Pancreas (tissue), 10 donors: ENCODE measurements around the gene GOLT1A. TPM values are rescaled to one million over a fixed set of nuclear protein-coding genes. Genes with fewer than 3 reads are reported as not detected.

Source experiments
- ATAC-seq, 4 donors: fragments of 200-7000 bp; cut with Tn5 transposase; one replicate each; pipeline versions ENCODE4 v1.8.0 to v1.9.1; 2020; ENCODE audit warnings: mild to moderate bottlenecking in 4 of 4, moderate library complexity in 4 of 4
- DNase-seq, 6 donors: peaks; one replicate each; pipeline ENCODE4 v3.0.0-alpha.2; 2020
- FAIRE-seq: peaks from 2 replicates; lab custom pipeline; 2012; peaks lifted over from hg19 to GRCh38; lab: Jason Lieb, UNC
- H3K27ac ChIP-seq, 4 donors: fragments of 200-600 bp; sonication (generic); 1 replicate in 3 of 4; 2 replicates in 1 of 4; pipeline versions ENCODE4 v1.5.0 to v1.8.0; 2020
- H3K27me3 ChIP-seq, 4 donors: fragments of 200-600 bp; one replicate each; pipeline ENCODE4 v1.8.0; 2021
- H3K36me3 ChIP-seq, 3 donors: fragments of 200-600 bp; sonication (generic) in 1 of 3; one replicate each; pipeline versions ENCODE4 v1.5.0 to v1.8.0; 2020 to 2021
- H3K4me1 ChIP-seq, 3 donors: fragments of 200-600 bp; one replicate each; pipeline ENCODE4 v1.8.0; 2021
- H3K4me3 ChIP-seq, 4 donors: fragments of 200-600 bp; sonication (generic) in 2 of 4; one replicate each; pipeline versions ENCODE4 v1.5.0 to v1.8.0; 2020 to 2021
- H3K9me3 ChIP-seq, 4 donors: fragments of 200-600 bp; one replicate each; pipeline ENCODE4 v1.8.0; 2021
- WGBS, 2 donors: extraction: QIAGEN DNeasy Blood & Tissue Kit; methylation state at CpG; one replicate each; pipeline ENCODE4 v1.1.7; 2013; 5-methylcytosine and 5-hydroxymethylcytosine counted together
- intact Hi-C, 3 donors: fragments of 100-400 bp; cut with DNase I; formaldehyde crosslinking; loops; one replicate each; pipeline versions ENCODE4 v1.11.1 to v1.14.2; 2022
- polyA plus RNA-seq, 2 donors: library from polyadenylated mRNA; stranded (reverse); fragments of 200-250 nt; gene quantifications; one replicate each; pipeline ENCODE4 v1.2.3, GENCODE V29; 2013
- total RNA-seq, 6 donors: library from RNA; stranded (reverse); fragmentation: NEBNext Ultra II Directional in 4 of 6; extraction: Animal tissue kit (Norgen Biotek cat#: 25700) in 4 of 6; gene quantifications; one replicate each; pipeline versions ENCODE4 v1.2.1 to v1.2.4, GENCODE V29; 2021 to 2023
- TF ChIP-seq, protein P1 (sequence below), 4 donors: fragments of 200-600 bp; sonication (generic) in 3 of 4; IDR thresholded peaks; one replicate each; pipeline versions ENCODE4 v1.5.0 to v1.8.0; 2021; ENCODE audit warnings: antibody characterized with exemption in 4 of 4
- donor health status: healthy with polysubstance abuse.
- donor health status: DM: no; HTN: no; CAD: no; lungs with moderate emphysema.
- donor health status: DM: no; HTN: no; CAD: no.
- donor health status: control.
- donor health status: control.
- donor health status: Bipolar disorder and iron deficiency.
- donor health status: DM: yes; HTN: yes; CAD: no.
- donor health status: DM: no; HTN: no; CAD: no.
- donor health status: DM: no; HTN: no; CAD: no.
- donor health status: DM: yes; HTN: yes; CAD: no.

GOLT1A gene
- total and polyA plus RNA-seq, 8 donors, result 6.0 to 38.8 (median 8.4) TPM

DNA sequence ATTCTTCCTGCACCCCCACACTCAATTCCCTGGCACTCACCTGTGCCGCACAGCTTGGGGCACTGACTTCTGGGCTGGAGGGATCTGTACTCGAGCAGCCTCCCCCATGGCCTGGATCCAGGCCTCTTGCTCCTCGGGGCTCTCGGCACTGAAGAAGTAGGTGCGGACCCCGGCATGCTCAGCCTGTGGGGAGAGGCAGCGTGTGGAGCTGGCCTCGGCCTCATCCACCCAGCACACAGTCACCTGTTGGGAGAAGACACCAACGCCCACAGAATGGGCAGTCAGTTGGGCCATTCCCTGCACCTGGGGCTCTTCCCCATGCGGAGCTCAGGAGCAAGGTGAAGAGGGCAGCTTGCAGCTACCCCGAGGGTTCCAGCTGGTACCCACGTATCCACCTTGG, 47.5 kb upstream of the GOLT1A start:
- FAIRE-seq (no peak), ATAC-seq (no peak), DNase-seq (no peak)
- WGBS, 2 donors, result 89 to 94% methylated on average over 12 of the region's 12 CpGs
- Histone ChIP-seq H3K4me3 (no peak overlapping the region), H3K9me3 (no peaks in the 10 kb centered on the region), H3K27me3 (no peaks in the 10 kb centered on the region), H3K36me3 (peaks cover 0 to 12% (median 6%) of the 10 kb centered on the region in 3 donors), H3K4me1 (peaks cover 7 to 24% (median 8%) of the 10 kb centered on the region in 3 donors), H3K27ac (no peak overlapping the region)
- intact Hi-C loops, result no loop called here
- TF ChIP-seq, protein P1, sequence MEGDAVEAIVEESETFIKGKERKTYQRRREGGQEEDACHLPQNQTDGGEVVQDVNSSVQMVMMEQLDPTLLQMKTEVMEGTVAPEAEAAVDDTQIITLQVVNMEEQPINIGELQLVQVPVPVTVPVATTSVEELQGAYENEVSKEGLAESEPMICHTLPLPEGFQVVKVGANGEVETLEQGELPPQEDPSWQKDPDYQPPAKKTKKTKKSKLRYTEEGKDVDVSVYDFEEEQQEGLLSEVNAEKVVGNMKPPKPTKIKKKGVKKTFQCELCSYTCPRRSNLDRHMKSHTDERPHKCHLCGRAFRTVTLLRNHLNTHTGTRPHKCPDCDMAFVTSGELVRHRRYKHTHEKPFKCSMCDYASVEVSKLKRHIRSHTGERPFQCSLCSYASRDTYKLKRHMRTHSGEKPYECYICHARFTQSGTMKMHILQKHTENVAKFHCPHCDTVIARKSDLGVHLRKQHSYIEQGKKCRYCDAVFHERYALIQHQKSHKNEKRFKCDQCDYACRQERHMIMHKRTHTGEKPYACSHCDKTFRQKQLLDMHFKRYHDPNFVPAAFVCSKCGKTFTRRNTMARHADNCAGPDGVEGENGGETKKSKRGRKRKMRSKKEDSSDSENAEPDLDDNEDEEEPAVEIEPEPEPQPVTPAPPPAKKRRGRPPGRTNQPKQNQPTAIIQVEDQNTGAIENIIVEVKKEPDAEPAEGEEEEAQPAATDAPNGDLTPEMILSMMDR (IDR thresholded peaks at IDR 0.05), result no peak

DNA sequence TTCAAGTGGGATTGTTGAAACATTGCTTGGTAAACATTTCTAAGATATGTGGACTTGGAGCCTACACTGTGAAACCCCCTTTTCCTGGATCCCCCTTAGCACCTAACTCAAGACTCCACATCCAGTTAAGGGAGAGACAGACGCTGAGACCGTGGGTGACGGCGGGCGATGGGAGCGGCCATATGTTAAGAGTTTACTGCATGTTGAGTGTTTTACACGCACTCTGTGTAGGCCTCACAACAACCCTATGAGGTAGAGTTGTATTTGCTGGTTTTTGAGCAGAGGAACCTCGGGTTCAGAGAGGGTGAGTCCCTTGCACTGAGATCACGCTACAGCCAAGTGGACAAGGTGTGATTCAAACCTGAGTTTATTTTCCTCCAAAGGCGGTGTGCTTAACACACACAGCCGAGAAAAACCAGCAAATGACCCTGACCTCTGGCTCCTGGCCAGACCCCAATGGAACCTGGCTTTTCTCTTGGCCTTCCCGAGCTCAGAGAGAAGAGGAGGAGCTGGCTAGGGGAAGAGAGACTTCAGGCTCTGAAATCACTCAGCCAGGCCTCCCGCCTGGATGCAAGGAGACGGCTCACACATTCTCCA, 46.9 kb upstream of the GOLT1A start:
- no peak for FAIRE-seq
- no peak overlapping the region for H3K4me3 ChIP-seq
- no peak overlapping the region for H3K27ac ChIP-seq
- DNase-seq, result no peak
- peaks cover 0 to 12% (median 6%) of the 10 kb centered on the region in 3 donors for H3K36me3 ChIP-seq
- H3K4me1 ChIP-seq, result peaks cover 1 to 19% (median 3%) of the 10 kb centered on the region in 3 donors
- TF ChIP-seq, protein P1 (IDR thresholded peaks at IDR 0.05), result no peak
- WGBS, 2 donors, result 75 to 79% methylated on average over 14 of the region's 14 CpGs
- no peaks in the 10 kb centered on the region for H3K27me3 ChIP-seq
- intact Hi-C loops, result no loop called here
- ATAC-seq, result no peak
- no peaks in the 10 kb centered on the region for H3K9me3 ChIP-seq

DNA sequence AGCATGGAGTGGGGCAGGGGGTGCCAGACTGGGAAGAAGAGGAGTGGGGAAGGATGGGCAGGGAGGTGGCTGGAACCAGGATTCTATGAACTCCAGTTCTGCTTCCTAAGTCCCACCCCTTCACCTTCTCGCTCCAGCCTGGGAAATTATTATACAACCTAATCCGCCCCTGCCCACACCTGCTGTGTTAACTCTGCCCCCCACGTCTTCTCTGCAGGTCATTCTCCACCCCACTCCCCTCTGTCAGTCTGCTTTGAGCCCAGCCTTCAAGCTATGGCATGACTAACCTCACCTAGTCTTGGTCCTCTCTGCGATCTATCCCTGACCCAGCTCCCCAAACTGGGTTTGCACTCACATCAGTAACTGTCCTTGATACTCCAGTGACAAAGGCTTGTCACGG, 46.0 kb upstream of the GOLT1A start:
- H3K9me3 ChIP-seq, result no peaks in the 10 kb centered on the region
- no peaks in the 10 kb centered on the region for H3K27me3 ChIP-seq
- H3K4me3 ChIP-seq, result no peak overlapping the region
- H3K27ac ChIP-seq, result no peak overlapping the region
- FAIRE-seq (no peak), DNase-seq (no peak), ATAC-seq (no peak)
- intact Hi-C loops, result loop anchor here (5.0 to 10.0 kb wide), 2 partner anchors 103 to 105 kb away; no protein-coding TSS in a partner anchor
- H3K4me1 ChIP-seq, result peaks cover 0 to 15% (median 0%) of the 10 kb centered on the region in 3 donors
- TF ChIP-seq, protein P1 (IDR thresholded peaks at IDR 0.05), result no peak
- 83 to 87% methylated on average over 5 of the region's 5 CpGs for WGBS, 2 donors
- peaks cover 0 to 12% (median 6%) of the 10 kb centered on the region in 3 donors for H3K36me3 ChIP-seq

DNA sequence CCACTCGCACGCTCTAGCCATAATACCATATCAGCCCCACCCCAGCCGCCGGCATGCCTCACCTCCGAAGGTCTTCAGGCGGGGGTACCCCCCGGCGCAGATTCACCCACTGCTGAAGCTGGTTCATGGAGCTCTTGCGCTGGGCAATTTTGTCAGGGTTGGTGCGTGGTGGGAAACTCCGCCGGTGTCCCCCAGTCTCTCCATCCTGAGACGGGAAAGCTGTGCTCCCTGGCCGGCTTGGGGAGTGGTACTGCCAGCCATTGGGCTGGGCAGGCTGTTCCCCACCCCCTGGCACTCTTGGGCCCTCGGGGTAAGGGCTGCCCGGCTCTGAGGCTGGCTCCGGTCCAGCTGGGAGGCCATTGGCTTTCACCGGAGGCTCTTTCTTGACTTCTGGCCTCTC, 45.4 kb upstream of the GOLT1A start:
- H3K27ac ChIP-seq, result no peak overlapping the region
- peaks cover 0 to 9% (median 0%) of the 10 kb centered on the region in 3 donors for H3K4me1 ChIP-seq
- WGBS, 2 donors, result 86 to 88% methylated on average over 18 of the region's 18 CpGs
- intact Hi-C loops, result loop anchor here (5.0 to 10.0 kb wide), 2 partner anchors 103 to 106 kb away; no protein-coding TSS in a partner anchor
- DNase-seq, result no peak
- H3K36me3 ChIP-seq, result peaks cover 0 to 12% (median 6%) of the 10 kb centered on the region in 3 donors
- H3K9me3 ChIP-seq, result no peaks in the 10 kb centered on the region
- H3K27me3 ChIP-seq, result no peaks in the 10 kb centered on the region
- ATAC-seq, result no peak
- no peak for FAIRE-seq
- TF ChIP-seq, protein P1 (IDR thresholded peaks at IDR 0.05), result no peak
- H3K4me3 ChIP-seq, result no peak overlapping the region
